ENCODE measurements around the gene WDFY2. TPM values are rescaled to one million over a fixed set of nuclear protein-coding genes. Genes with fewer than 3 reads are reported as not detected.
"Not testable (repeated sequence)": the region's sequence is repeated elsewhere in the genome, so short reads cannot be mapped to it uniquely, and the experiment has no call there.

WDFY2 gene
- total and polyA plus RNA-seq, 2 experiments from 2014 or later: 11.4 to 24.0 TPM

DNA sequence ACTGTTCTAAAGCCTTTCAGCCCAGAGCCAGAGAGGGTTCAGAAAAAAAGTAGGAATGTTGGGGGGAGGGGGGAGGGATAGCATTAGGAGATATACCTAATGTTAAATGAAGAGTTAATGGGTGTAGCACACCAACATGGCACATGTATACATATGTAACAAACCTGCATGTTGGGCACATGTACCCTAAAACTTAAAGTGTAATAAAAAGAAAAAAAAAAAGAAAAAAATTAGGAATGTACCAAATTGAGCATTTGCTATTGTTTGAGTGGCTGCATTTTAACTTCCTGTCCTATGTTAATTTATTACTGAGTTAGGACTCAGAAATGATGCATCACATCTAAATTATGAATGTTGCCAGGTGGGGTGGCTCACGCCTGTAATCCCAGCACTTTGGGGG lies 7.7 kb downstream of the WDFY2 start:
- Mint-ChIP-seq H3K4me1 (peaks cover 81% of the 10 kb centered on the region), H3K27ac (peak overlapping the region; percentile 89)
- H3K4me3 Mint-ChIP-seq; H3K4me3 ChIP-seq; H3K9me3 Mint-ChIP-seq; H3F3A ChIP-seq (replicated peaks; ENCODE audit: low read depth); H3K27me3 Mint-ChIP-seq (ENCODE audit: insufficient read depth, low read depth, poor library complexity); H3K27ac ChIP-seq (ENCODE audit: low read depth); H2AFZ ChIP-seq; ATAC-seq; H3K27me3 ChIP-seq (ENCODE audit: insufficient read depth); H3K9me2 ChIP-seq (ENCODE audit: insufficient read depth); H4K20me1 ChIP-seq (replicated peaks; ENCODE audit: insufficient read depth); DNase-seq (ENCODE audit: low spot score); H3K36me3 ChIP-seq (ENCODE audit: insufficient read depth); H3K36me3 Mint-ChIP-seq (ENCODE audit: low read depth): not testable (repeated sequence)
- Histone ChIP-seq H3K4me2 (peak overlapping the region; percentile 86; the same call in 1 of the 2 replicates), H3K4me1 (ENCODE audit: insufficient read depth) (peaks cover 79% of the 10 kb centered on the region), H3K79me2 (replicated peaks; ENCODE audit: insufficient read depth) (peaks cover 100% of the 10 kb centered on the region)

GRCh38 chr13:51594432-51594831 lies 10.2 kb downstream of the WDFY2 start:
- no peaks in the 10 kb centered on the region for H3K9me2 ChIP-seq (ENCODE audit: insufficient read depth)
- no peak overlapping the region for H3K4me3 ChIP-seq
- no peak overlapping the region for H3K4me2 ChIP-seq
- H3K27me3 ChIP-seq (ENCODE audit: insufficient read depth): no peaks in the 10 kb centered on the region
- no peak overlapping the region for H3K4me3 Mint-ChIP-seq
- H3K79me2 ChIP-seq (replicated peaks; ENCODE audit: insufficient read depth): peaks cover 100% of the 10 kb centered on the region
- H3K9me3 Mint-ChIP-seq: no peaks in the 10 kb centered on the region
- no peak for DNase-seq (ENCODE audit: low spot score)
- no peaks in the 10 kb centered on the region for H3F3A ChIP-seq (replicated peaks; ENCODE audit: low read depth)
- peaks cover 66% of the 10 kb centered on the region for H3K4me1 Mint-ChIP-seq
- no peaks in the 10 kb centered on the region for H3K36me3 Mint-ChIP-seq (ENCODE audit: low read depth)
- no peaks in the 10 kb centered on the region for H3K36me3 ChIP-seq (ENCODE audit: insufficient read depth)
- no peak overlapping the region for H3K27ac ChIP-seq (ENCODE audit: low read depth)
- peaks cover 4% of the 10 kb centered on the region; the same call in 1 of the 2 replicates for H4K20me1 ChIP-seq (replicated peaks; ENCODE audit: insufficient read depth)
- ATAC-seq: no peak
- no peak for TF ChIP-seq STAT1 (IDR thresholded peaks at IDR 0.05; ENCODE audit: unreplicated experiment)
- TF ChIP-seq CREB1 (CRISPR knock-in tag; IDR thresholded peaks at IDR 0.05; ENCODE audit: low read depth): no peak
- TF ChIP-seq CTCF (conservative IDR thresholded peaks at IDR 0.05; ENCODE audit: low read depth in 2 of 2): no peak
- no peak for TF ChIP-seq ZNF331 (CRISPR knock-in tag; IDR thresholded peaks at IDR 0.05; ENCODE audit: low read depth)
- peaks cover 2% of the 10 kb centered on the region for H3K27me3 Mint-ChIP-seq (ENCODE audit: insufficient read depth, low read depth, poor library complexity)
- H3K4me1 ChIP-seq (ENCODE audit: insufficient read depth): peaks cover 65% of the 10 kb centered on the region
- no peak overlapping the region for H3K27ac Mint-ChIP-seq
- H2AFZ ChIP-seq: no peak overlapping the region

DNA sequence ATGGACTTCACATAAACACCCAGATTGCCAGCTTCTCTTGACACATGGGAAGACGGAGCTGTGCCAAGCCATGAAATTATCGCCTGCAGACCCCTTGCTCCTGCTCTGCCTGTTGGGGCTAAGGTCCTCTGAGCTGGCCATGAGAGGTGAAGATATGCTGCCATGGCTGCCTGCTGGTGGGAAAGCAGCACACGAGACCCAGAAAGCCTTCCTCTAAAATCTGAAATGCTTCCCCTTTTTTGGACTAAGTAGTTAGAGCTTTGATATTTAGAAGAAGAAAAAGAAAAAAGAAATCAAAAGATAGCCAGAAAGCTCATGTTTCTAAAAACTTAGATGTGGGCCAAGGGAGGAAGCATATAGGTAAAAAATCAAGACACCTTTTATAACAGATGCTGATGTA lies 11.2 kb downstream of the WDFY2 start:
- Mint-ChIP-seq H3K4me1 (peaks cover 63% of the 10 kb centered on the region), H3K27ac (0 out of 2 replicates have a peak overlapping the region, but pooled peaks have one; percentile 10)
- peaks cover 100% of the 10 kb centered on the region for H3K79me2 ChIP-seq (replicated peaks; ENCODE audit: insufficient read depth)

More for the DNA sequence above, 11.2 kb downstream of the WDFY2 start:
- TF ChIP-seq ETS1 (IDR thresholded peaks at IDR 0.05) (no peak), NANOG (IDR thresholded peaks at IDR 0.05; ENCODE audit: borderline replicate concordance) (no peak), STAT1 (IDR thresholded peaks at IDR 0.05; ENCODE audit: unreplicated experiment) (no peak), JUNB (IDR thresholded peaks at IDR 0.05; ENCODE audit: unreplicated experiment) (no peak), CTCF (conservative IDR thresholded peaks at IDR 0.05; ENCODE audit: low read depth in 2 of 2) (no peak), EZH2phosphoT487 (IDR thresholded peaks at IDR 0.05; ENCODE audit: unreplicated experiment) (no peak), CREB1 (CRISPR knock-in tag; IDR thresholded peaks at IDR 0.05; ENCODE audit: low read depth) (no peak)
- H3K36me3 ChIP-seq (ENCODE audit: insufficient read depth): no peaks in the 10 kb centered on the region
- ATAC-seq: peak; percentile 35
- H3K9me3 Mint-ChIP-seq: no peaks in the 10 kb centered on the region
- peaks cover 3% of the 10 kb centered on the region for H3K27me3 Mint-ChIP-seq (ENCODE audit: insufficient read depth, low read depth, poor library complexity)
- peaks cover 56% of the 10 kb centered on the region for H3K4me1 ChIP-seq (ENCODE audit: insufficient read depth)
- no peak for DNase-seq (ENCODE audit: low spot score)
- no peaks in the 10 kb centered on the region for H3K36me3 Mint-ChIP-seq (ENCODE audit: low read depth)
- peaks cover 4% of the 10 kb centered on the region; the same call in 1 of the 2 replicates for H4K20me1 ChIP-seq (replicated peaks; ENCODE audit: insufficient read depth)
- peak overlapping the region; percentile 40; the same call in 1 of the 2 replicates for H3K4me2 ChIP-seq
- no peak overlapping the region for H2AFZ ChIP-seq
- no peak overlapping the region for H3K4me3 ChIP-seq
- no peak overlapping the region for H3K4me3 Mint-ChIP-seq
- no peaks in the 10 kb centered on the region for H3K27me3 ChIP-seq (ENCODE audit: insufficient read depth)
- H3K27ac ChIP-seq (ENCODE audit: low read depth): 0 out of 2 replicates have a peak overlapping the region, but pooled peaks have one; percentile 18
- H3K9me2 ChIP-seq (ENCODE audit: insufficient read depth): no peaks in the 10 kb centered on the region
- H3F3A ChIP-seq (replicated peaks; ENCODE audit: low read depth): no peaks in the 10 kb centered on the region
